Lung (tissue), 12 donors: ENCODE data around the gene CAMK1D. TPM values are rescaled to one million over a fixed set of nuclear protein-coding genes. Genes with fewer than 3 reads are reported as not detected.

Experiments
- ATAC-seq: fragments of 200-7000 bp; cut with Tn5 transposase; one replicate; pipeline ENCODE4 v1.9.1; 2020; ENCODE audit warnings: moderate number of reproducible peaks; ENCODE audit not compliant: insufficient read depth, low FRiP score
- DNase-seq, 3 donors: peaks; one replicate each; pipeline ENCODE4 v3.0.0-alpha.2; 2013 to 2017
- H3K27ac ChIP-seq, 2 donors: one replicate each; pipeline ENCODE4 v1.5.1; 2013; ENCODE audit warnings: mild to moderate bottlenecking in 2 of 2, moderate library complexity in 2 of 2, control low read depth in 1 of 2, inconsistent platforms in 1 of 2, low read depth in 1 of 2, low read length in 1 of 2
- H3K27me3 ChIP-seq, 3 donors: one replicate each; pipeline ENCODE4 v1.5.1; 2013; ENCODE audit warnings: low read length in 2 of 3; ENCODE audit not compliant: control insufficient read depth in 3 of 3, insufficient read depth in 3 of 3
- H3K36me3 ChIP-seq, 4 donors: one replicate each; pipeline ENCODE4 v1.5.1; 2013; ENCODE audit warnings: low read length in 4 of 4, mild to moderate bottlenecking in 1 of 4, moderate library complexity in 1 of 4; ENCODE audit not compliant: control insufficient read depth in 4 of 4, insufficient read depth in 4 of 4
- H3K4me1 ChIP-seq, 5 donors: one replicate each; pipeline ENCODE4 v1.5.1; 2013; ENCODE audit warnings: low read length in 5 of 5, mild to moderate bottlenecking in 2 of 5, moderate library complexity in 1 of 5; ENCODE audit not compliant: control insufficient read depth in 5 of 5, insufficient read depth in 5 of 5
- H3K4me3 ChIP-seq: one replicate; pipeline ENCODE4 v1.5.1; 2013; ENCODE audit warnings: mild to moderate bottlenecking, control low read depth, moderate library complexity
- H3K9ac ChIP-seq, 2 donors: one replicate each; pipeline ENCODE4 v1.5.1; 2013; ENCODE audit warnings: low read length in 2 of 2, control low read depth in 1 of 2; ENCODE audit not compliant: insufficient read depth in 1 of 2
- H3K9me3 ChIP-seq, 4 donors: one replicate each; pipeline ENCODE4 v1.5.1; 2013; ENCODE audit warnings: low read length in 3 of 4, mild to moderate bottlenecking in 1 of 4, moderate library complexity in 1 of 4; ENCODE audit not compliant: control insufficient read depth in 4 of 4, insufficient read depth in 3 of 4
- CTCF ChIP-seq: IDR thresholded peaks from 2 replicates; pipeline ENCODE4 v1.5.1; 2012; ENCODE audit warnings: mild to moderate bottlenecking; ENCODE audit errors: control extremely low read depth, extremely low read depth
- WGBS, 2 donors: extraction: QIAGEN DNeasy Blood & Tissue Kit; methylation state at CpG; one replicate each; pipeline ENCODE4 v1.1.7; 2013; 5-methylcytosine and 5-hydroxymethylcytosine counted together
- polyA plus RNA-seq, 2 donors: library from polyadenylated mRNA; stranded (reverse); fragments of 200-250 nt; gene quantifications; one replicate each; pipeline ENCODE4 v1.2.1, GENCODE V29; 2013
- total RNA-seq, 2 donors: library from RNA; depleted of rRNA in 1 of 2; stranded (reverse); fragments of >200 nt in 1 of 2; gene quantifications; one replicate each; pipeline ENCODE4 v1.2.1, GENCODE V29; 2014 to 2021
- donor health status: control.
- donor health status: control.
- donor health status: Bipolar disorder and iron deficiency.
- donor health status: healthy.
- donor health status: DM: yes; HTN: yes; CAD: no.

CAMK1D gene
- total and polyA plus RNA-seq, 4 donors, result 3.2 to 37.4 (median 7.0) TPM

- no peaks in the 10 kb centered on the region for H3K9me3 ChIP-seq
- H3K4me1 ChIP-seq, result peaks cover 0 to 2% (median 0%) of the 10 kb centered on the region in 5 donors
- H3K27me3 ChIP-seq, result peaks cover 0 to 8% (median 1%) of the 10 kb centered on the region in 3 donors
- no peaks in the 10 kb centered on the region for H3K36me3 ChIP-seq
- WGBS, 2 donors, result 23 to 25% methylated on average over 6 of the region's 6 CpGs
- H3K27ac ChIP-seq, result no peak overlapping the region
- ATAC-seq (no peak), DNase-seq (no peak)
- no peak overlapping the region for H3K4me3 ChIP-seq
- H3K9ac ChIP-seq, result no peak overlapping the region
- no peak for TF ChIP-seq CTCF
Measured at GRCh38 chr10:12547301-12547771, 198.0 kb downstream of the CAMK1D start.

- Histone ChIP-seq H3K27me3 (peaks cover 0 to 18% (median 0%) of the 10 kb centered on the region in 3 donors), H3K36me3 (no peaks in the 10 kb centered on the region), H3K9ac (no peak overlapping the region), H3K27ac (no peak overlapping the region), H3K4me1 (peaks cover 0 to 2% (median 0%) of the 10 kb centered on the region in 5 donors), H3K9me3 (no peaks in the 10 kb centered on the region), H3K4me3 (no peak overlapping the region)
- no peak for TF ChIP-seq CTCF
- ATAC-seq (no peak), DNase-seq (no peak)
- 75 to 84% methylated on average over 5 of the region's 5 CpGs for WGBS, 2 donors
Measured at GRCh38 chr10:12549297-12549696, 199.9 kb downstream of the CAMK1D start.

- no peak for TF ChIP-seq CTCF
- no peaks in the 10 kb centered on the region for H3K9me3 ChIP-seq
- DNase-seq (no peak), ATAC-seq (no peak)
- no peak overlapping the region for H3K27ac ChIP-seq
- H3K36me3 ChIP-seq, result no peaks in the 10 kb centered on the region
- peaks cover 0 to 22% (median 0%) of the 10 kb centered on the region in 3 donors for H3K27me3 ChIP-seq
- peaks cover 0 to 4% (median 0%) of the 10 kb centered on the region in 5 donors for H3K4me1 ChIP-seq
- H3K4me3 ChIP-seq, result no peak overlapping the region
- 97 to 98% methylated on average over 8 of the region's 8 CpGs for WGBS, 2 donors
- H3K9ac ChIP-seq, result no peak overlapping the region
Measured at GRCh38 chr10:12550994-12551393, 201.6 kb downstream of the CAMK1D start.

GRCh38 chr10:12556039-12556438 is 206.7 kb downstream of the CAMK1D start:
- H3K9me3 ChIP-seq, result no peaks in the 10 kb centered on the region
- DNase-seq, result peak in 1 of 3 donors; percentile 22
- H3K4me1 ChIP-seq, result peaks cover 0 to 8% (median 0%) of the 10 kb centered on the region in 5 donors
- 73 to 80% methylated on average over 5 of the region's 5 CpGs for WGBS, 2 donors
- H3K27ac ChIP-seq, result no peak overlapping the region
- peaks cover 0 to 25% (median 0%) of the 10 kb centered on the region in 3 donors for H3K27me3 ChIP-seq
- H3K9ac ChIP-seq, result no peak overlapping the region
- no peak for ATAC-seq
- no peak overlapping the region for H3K4me3 ChIP-seq
- H3K36me3 ChIP-seq, result no peaks in the 10 kb centered on the region
- TF ChIP-seq CTCF, result no peak
